ENCODE results near the gene GPR87. TPM values are rescaled to one million over a fixed set of nuclear protein-coding genes. Genes with fewer than 3 reads are reported as not detected.

GPR87 gene
- total and polyA plus RNA-seq, 9 of the 15 experiments (the other 6 are each of a cell fraction or from before 2014, with no cell fraction given): not detected

- TF ChIP-seq, protein P1, sequence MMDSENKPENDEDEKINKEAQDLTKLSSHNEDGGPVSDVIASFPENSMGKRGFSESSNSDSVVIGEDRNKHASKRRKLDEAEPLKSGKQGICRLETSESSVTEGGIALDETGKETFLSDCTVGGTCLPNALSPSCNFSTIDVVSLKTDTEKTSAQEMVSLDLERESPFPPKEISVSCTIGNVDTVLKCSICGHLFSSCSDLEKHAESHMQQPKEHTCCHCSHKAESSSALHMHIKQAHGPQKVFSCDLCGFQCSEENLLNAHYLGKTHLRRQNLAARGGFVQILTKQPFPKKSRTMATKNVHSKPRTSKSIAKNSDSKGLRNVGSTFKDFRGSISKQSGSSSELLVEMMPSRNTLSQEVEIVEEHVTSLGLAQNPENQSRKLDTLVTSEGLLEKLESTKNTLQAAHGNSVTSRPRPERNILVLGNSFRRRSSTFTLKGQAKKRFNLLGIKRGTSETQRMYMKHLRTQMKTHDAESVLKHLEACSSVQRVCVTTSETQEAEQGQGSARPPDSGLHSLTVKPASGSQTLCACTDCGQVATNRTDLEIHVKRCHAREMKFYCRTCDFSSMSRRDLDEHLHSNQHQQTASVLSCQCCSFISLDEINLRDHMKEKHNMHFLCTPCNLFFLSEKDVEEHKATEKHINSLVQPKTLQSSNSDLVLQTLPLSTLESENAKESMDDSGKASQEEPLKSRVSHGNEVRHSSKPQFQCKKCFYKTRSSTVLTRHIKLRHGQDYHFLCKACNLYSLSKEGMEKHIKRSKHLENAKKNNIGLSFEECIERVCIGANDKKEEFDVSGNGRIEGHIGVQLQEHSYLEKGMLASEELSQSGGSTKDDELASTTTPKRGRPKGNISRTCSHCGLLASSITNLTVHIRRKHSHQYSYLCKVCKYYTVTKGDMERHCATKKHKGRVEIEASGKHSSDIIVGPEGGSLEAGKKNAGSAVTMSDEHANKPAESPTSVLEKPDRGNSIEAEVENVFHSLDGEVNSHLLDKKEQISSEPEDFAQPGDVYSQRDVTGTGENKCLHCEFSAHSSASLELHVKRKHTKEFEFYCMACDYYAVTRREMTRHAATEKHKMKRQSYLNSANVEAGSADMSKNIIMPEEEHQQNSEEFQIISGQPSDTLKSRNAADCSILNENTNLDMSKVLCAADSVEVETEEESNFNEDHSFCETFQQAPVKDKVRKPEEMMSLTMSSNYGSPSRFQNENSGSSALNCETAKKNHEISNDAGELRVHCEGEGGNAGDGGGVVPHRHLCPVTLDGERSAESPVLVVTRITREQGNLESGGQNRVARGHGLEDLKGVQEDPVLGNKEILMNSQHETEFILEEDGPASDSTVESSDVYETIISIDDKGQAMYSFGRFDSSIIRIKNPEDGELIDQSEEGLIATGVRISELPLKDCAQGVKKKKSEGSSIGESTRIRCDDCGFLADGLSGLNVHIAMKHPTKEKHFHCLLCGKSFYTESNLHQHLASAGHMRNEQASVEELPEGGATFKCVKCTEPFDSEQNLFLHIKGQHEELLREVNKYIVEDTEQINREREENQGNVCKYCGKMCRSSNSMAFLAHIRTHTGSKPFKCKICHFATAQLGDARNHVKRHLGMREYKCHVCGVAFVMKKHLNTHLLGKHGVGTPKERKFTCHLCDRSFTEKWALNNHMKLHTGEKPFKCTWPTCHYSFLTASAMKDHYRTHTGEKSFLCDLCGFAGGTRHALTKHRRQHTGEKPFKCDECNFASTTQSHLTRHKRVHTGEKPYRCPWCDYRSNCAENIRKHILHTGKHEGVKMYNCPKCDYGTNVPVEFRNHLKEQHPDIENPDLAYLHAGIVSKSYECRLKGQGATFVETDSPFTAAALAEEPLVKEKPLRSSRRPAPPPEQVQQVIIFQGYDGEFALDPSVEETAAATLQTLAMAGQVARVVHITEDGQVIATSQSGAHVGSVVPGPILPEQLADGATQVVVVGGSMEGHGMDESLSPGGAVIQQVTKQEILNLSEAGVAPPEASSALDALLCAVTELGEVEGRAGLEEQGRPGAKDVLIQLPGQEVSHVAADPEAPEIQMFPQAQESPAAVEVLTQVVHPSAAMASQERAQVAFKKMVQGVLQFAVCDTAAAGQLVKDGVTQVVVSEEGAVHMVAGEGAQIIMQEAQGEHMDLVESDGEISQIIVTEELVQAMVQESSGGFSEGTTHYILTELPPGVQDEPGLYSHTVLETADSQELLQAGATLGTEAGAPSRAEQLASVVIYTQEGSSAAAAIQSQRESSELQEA (IDR thresholded peaks at IDR 0.05; ENCODE audit: low read depth): no peak
- TF ChIP-seq ATF7 (IDR thresholded peaks at IDR 0.05): no peak
- TF ChIP-seq, protein P2, sequence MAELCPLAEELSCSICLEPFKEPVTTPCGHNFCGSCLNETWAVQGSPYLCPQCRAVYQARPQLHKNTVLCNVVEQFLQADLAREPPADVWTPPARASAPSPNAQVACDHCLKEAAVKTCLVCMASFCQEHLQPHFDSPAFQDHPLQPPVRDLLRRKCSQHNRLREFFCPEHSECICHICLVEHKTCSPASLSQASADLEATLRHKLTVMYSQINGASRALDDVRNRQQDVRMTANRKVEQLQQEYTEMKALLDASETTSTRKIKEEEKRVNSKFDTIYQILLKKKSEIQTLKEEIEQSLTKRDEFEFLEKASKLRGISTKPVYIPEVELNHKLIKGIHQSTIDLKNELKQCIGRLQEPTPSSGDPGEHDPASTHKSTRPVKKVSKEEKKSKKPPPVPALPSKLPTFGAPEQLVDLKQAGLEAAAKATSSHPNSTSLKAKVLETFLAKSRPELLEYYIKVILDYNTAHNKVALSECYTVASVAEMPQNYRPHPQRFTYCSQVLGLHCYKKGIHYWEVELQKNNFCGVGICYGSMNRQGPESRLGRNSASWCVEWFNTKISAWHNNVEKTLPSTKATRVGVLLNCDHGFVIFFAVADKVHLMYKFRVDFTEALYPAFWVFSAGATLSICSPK (IDR thresholded peaks at IDR 0.05; ENCODE audit: borderline replicate concordance): no peak
Observed at GRCh38 chr3:151276687-151277042, 40.0 kb downstream of the GPR87 start (continued).

Data from K562 (cell line).